ENCODE measurements around the gene TFDP3.

TFDP3 gene

DNA sequence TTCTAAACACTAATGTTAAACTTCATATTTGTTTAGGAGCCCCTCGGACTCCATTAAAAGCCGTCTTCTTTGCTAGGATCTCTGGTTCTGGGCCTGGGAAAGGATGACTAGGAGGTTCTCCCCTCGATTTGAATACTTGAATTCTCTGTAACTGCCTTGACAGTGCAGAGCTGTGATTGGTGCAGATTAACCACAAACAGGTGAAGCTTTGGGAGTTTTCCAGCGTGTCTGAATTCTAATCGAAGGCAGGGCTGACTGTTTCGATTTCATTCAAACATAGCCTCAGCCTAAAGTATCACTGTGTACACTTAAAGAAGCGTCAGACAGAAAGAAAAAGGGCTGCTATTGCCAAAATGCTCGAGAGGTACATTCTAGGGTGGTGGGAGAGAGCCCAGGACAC lies 29.0 kb downstream of the TFDP3 start:
- Histone ChIP-seq H3K23ac (ENCODE audit: low read length) (no peak overlapping the region), H2BK12ac (ENCODE audit: low read length) (no peak overlapping the region), H3K36me3 (ENCODE audit: control insufficient read depth in 1 of 2, insufficient read depth in 2 of 2, low read length in 2 of 2) (no peaks in the 10 kb centered on the region), H3K27ac (ENCODE audit: low read depth, low read length) (no peak overlapping the region), H3K27me3 (ENCODE audit: insufficient read depth, low read length) (no peaks in the 10 kb centered on the region), H3K4me2 (ENCODE audit: low read length) (no peak overlapping the region), H4K91ac (ENCODE audit: low read depth, low read length) (no peak overlapping the region), H3K14ac (ENCODE audit: low read length) (no peak overlapping the region), H2BK120ac (ENCODE audit: insufficient read depth, low read length, poor library complexity) (no peak overlapping the region), H3K79me1 (ENCODE audit: low read length) (no peaks in the 10 kb centered on the region), H2AK5ac (ENCODE audit: low read length) (no peak overlapping the region), H3K4ac (ENCODE audit: low read depth, low read length) (no peak overlapping the region), H4K12ac (ENCODE audit: low read depth, low read length) (no peak overlapping the region), H3K18ac (ENCODE audit: low read length) (no peak overlapping the region), H3K9me3 (ENCODE audit: insufficient read depth, low read depth, low read length) (no peaks in the 10 kb centered on the region), H3K4me1 (ENCODE audit: control insufficient read depth in 1 of 2, insufficient read depth in 2 of 2, low read length in 2 of 2) (no peaks in the 10 kb centered on the region), H3K4me3 (ENCODE audit: low read depth, low read length) (no peak overlapping the region), H2BK5ac (ENCODE audit: low read depth, low read length, poor library complexity) (no peak overlapping the region), H3K79me2 (ENCODE audit: control insufficient read depth, insufficient read depth, low read length, poor library complexity) (no peaks in the 10 kb centered on the region), H3K9ac (ENCODE audit: low read length) (no peak overlapping the region), H2AFZ (ENCODE audit: insufficient read depth, low read length, poor library complexity) (no peak overlapping the region), H4K8ac (ENCODE audit: low read depth, low read length) (no peak overlapping the region)
- DNase-seq, result no peak
- no CpG with 5 or more reads among the region's 8 CpGs for WGBS (ENCODE audit: extremely low coverage, insufficient coverage, insufficient read length)

- DNase-seq, result no peak
- H2BK5ac ChIP-seq (ENCODE audit: low read depth, low read length, poor library complexity), result no peak overlapping the region
- H2AFZ ChIP-seq (ENCODE audit: insufficient read depth, low read length, poor library complexity), result no peak overlapping the region
- H3K79me2 ChIP-seq (ENCODE audit: control insufficient read depth, insufficient read depth, low read length, poor library complexity), result no peaks in the 10 kb centered on the region
- no peaks in the 10 kb centered on the region for H3K27me3 ChIP-seq (ENCODE audit: insufficient read depth, low read length)
- H3K4me1 ChIP-seq (ENCODE audit: control insufficient read depth in 1 of 2, insufficient read depth in 2 of 2, low read length in 2 of 2), result no peaks in the 10 kb centered on the region
- H3K79me1 ChIP-seq (ENCODE audit: low read length), result no peaks in the 10 kb centered on the region
- no peak overlapping the region for H3K27ac ChIP-seq (ENCODE audit: low read depth, low read length)
- no peak overlapping the region for H2BK12ac ChIP-seq (ENCODE audit: low read length)
- no peaks in the 10 kb centered on the region for H3K9me3 ChIP-seq (ENCODE audit: insufficient read depth, low read depth, low read length)
- no CpG with 5 or more reads among the region's 3 CpGs for WGBS (ENCODE audit: extremely low coverage, insufficient coverage, insufficient read length)
- H3K4me3 ChIP-seq (ENCODE audit: low read depth, low read length), result no peak overlapping the region
- no peak overlapping the region for H2AK5ac ChIP-seq (ENCODE audit: low read length)
- no peak overlapping the region for H4K12ac ChIP-seq (ENCODE audit: low read depth, low read length)
- H2BK120ac ChIP-seq (ENCODE audit: insufficient read depth, low read length, poor library complexity), result no peak overlapping the region
- H4K91ac ChIP-seq (ENCODE audit: low read depth, low read length), result no peak overlapping the region
- no peak overlapping the region for H3K9ac ChIP-seq (ENCODE audit: low read length)
- no peak overlapping the region for H3K14ac ChIP-seq (ENCODE audit: low read length)
- no peak overlapping the region for H3K23ac ChIP-seq (ENCODE audit: low read length)
- H3K4ac ChIP-seq (ENCODE audit: low read depth, low read length), result no peak overlapping the region
- no peak overlapping the region for H3K18ac ChIP-seq (ENCODE audit: low read length)
- H3K4me2 ChIP-seq (ENCODE audit: low read length), result no peak overlapping the region
- no peaks in the 10 kb centered on the region for H3K36me3 ChIP-seq (ENCODE audit: control insufficient read depth in 1 of 2, insufficient read depth in 2 of 2, low read length in 2 of 2)
- no peak overlapping the region for H4K8ac ChIP-seq (ENCODE audit: low read depth, low read length)
These were observed 29.5 kb downstream of the TFDP3 start for GRCh38 chrX:133188631-133189030.

GRCh38 chrX:133185938-133186337 lies 32.2 kb downstream of the TFDP3 start:
- Histone ChIP-seq H3K4ac (ENCODE audit: low read depth, low read length) (no peak overlapping the region), H3K4me2 (ENCODE audit: low read length) (no peak overlapping the region), H3K27me3 (ENCODE audit: insufficient read depth, low read length) (no peaks in the 10 kb centered on the region), H3K27ac (ENCODE audit: low read depth, low read length) (no peak overlapping the region), H2BK12ac (ENCODE audit: low read length) (no peak overlapping the region), H3K4me1 (ENCODE audit: control insufficient read depth in 1 of 2, insufficient read depth in 2 of 2, low read length in 2 of 2) (no peaks in the 10 kb centered on the region), H4K91ac (ENCODE audit: low read depth, low read length) (no peak overlapping the region), H3K79me1 (ENCODE audit: low read length) (no peaks in the 10 kb centered on the region), H3K9ac (ENCODE audit: low read length) (no peak overlapping the region), H4K8ac (ENCODE audit: low read depth, low read length) (no peak overlapping the region), H3K4me3 (ENCODE audit: low read depth, low read length) (no peak overlapping the region), H2AK5ac (ENCODE audit: low read length) (no peak overlapping the region), H2BK120ac (ENCODE audit: insufficient read depth, low read length, poor library complexity) (no peak overlapping the region), H3K23ac (ENCODE audit: low read length) (no peak overlapping the region), H3K36me3 (ENCODE audit: control insufficient read depth in 1 of 2, insufficient read depth in 2 of 2, low read length in 2 of 2) (no peaks in the 10 kb centered on the region), H3K79me2 (ENCODE audit: control insufficient read depth, insufficient read depth, low read length, poor library complexity) (no peaks in the 10 kb centered on the region), H3K9me3 (ENCODE audit: insufficient read depth, low read depth, low read length) (no peaks in the 10 kb centered on the region), H3K18ac (ENCODE audit: low read length) (no peak overlapping the region), H2BK5ac (ENCODE audit: low read depth, low read length, poor library complexity) (no peak overlapping the region), H3K14ac (ENCODE audit: low read length) (no peak overlapping the region), H2AFZ (ENCODE audit: insufficient read depth, low read length, poor library complexity) (no peak overlapping the region), H4K12ac (ENCODE audit: low read depth, low read length) (no peak overlapping the region)
- 100% methylated on average over 1 of the region's 2 CpGs for WGBS (ENCODE audit: extremely low coverage, insufficient coverage, insufficient read length)
- no peak for DNase-seq

DNA sequence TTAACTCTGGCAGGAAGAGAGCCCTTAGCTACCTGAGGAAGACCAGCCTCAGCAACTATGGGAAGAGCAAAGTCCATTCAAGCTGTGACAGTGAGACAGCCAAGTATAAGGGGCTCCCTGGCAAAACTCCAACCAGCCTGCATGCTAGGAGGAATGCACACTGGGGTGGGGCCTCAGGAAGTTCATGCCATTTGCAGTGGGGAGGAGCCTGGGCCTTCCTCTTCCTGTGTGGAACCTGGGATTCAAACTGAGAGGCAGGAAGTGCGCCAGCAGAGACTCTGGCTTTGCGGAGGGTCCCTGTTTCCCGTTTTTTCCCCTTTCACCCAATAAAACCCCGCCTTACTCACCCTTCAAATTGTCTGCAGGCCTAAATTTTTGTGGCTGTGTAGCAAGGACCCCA lies 33.0 kb downstream of the TFDP3 start:
- Histone ChIP-seq H2BK120ac (ENCODE audit: insufficient read depth, low read length, poor library complexity) (no peak overlapping the region), H3K23ac (ENCODE audit: low read length) (no peak overlapping the region), H2AFZ (ENCODE audit: insufficient read depth, low read length, poor library complexity) (no peak overlapping the region), H3K36me3 (ENCODE audit: control insufficient read depth in 1 of 2, insufficient read depth in 2 of 2, low read length in 2 of 2) (no peaks in the 10 kb centered on the region), H3K14ac (ENCODE audit: low read length) (no peak overlapping the region), H3K4ac (ENCODE audit: low read depth, low read length) (no peak overlapping the region), H3K79me1 (ENCODE audit: low read length) (no peaks in the 10 kb centered on the region), H4K8ac (ENCODE audit: low read depth, low read length) (no peak overlapping the region), H3K4me3 (ENCODE audit: low read depth, low read length) (no peak overlapping the region), H3K9ac (ENCODE audit: low read length) (no peak overlapping the region), H4K91ac (ENCODE audit: low read depth, low read length) (no peak overlapping the region), H3K27ac (ENCODE audit: low read depth, low read length) (no peak overlapping the region), H3K18ac (ENCODE audit: low read length) (no peak overlapping the region), H2AK5ac (ENCODE audit: low read length) (no peak overlapping the region), H2BK5ac (ENCODE audit: low read depth, low read length, poor library complexity) (no peak overlapping the region), H3K4me1 (ENCODE audit: control insufficient read depth in 1 of 2, insufficient read depth in 2 of 2, low read length in 2 of 2) (no peaks in the 10 kb centered on the region), H3K27me3 (ENCODE audit: insufficient read depth, low read length) (no peaks in the 10 kb centered on the region), H3K79me2 (ENCODE audit: control insufficient read depth, insufficient read depth, low read length, poor library complexity) (no peaks in the 10 kb centered on the region), H2BK12ac (ENCODE audit: low read length) (no peak overlapping the region), H3K4me2 (ENCODE audit: low read length) (no peak overlapping the region), H3K9me3 (ENCODE audit: insufficient read depth, low read depth, low read length) (no peaks in the 10 kb centered on the region), H4K12ac (ENCODE audit: low read depth, low read length) (no peak overlapping the region)
- DNase-seq, result no peak
- no CpG with 5 or more reads among the region's 4 CpGs for WGBS (ENCODE audit: extremely low coverage, insufficient coverage, insufficient read length)

Data from trophoblast cell (in vitro differentiated cells and primary cell).